ENCODE data around the gene CCDC34. TPM values are rescaled to one million over a fixed set of nuclear protein-coding genes. Genes with fewer than 3 reads are reported as not detected.

The CCDC34 gene
- total RNA-seq, 6 donors from 2014 or later: 1.00 to 6.4 (median 1.6) TPM; not detected in 1

DNA sequence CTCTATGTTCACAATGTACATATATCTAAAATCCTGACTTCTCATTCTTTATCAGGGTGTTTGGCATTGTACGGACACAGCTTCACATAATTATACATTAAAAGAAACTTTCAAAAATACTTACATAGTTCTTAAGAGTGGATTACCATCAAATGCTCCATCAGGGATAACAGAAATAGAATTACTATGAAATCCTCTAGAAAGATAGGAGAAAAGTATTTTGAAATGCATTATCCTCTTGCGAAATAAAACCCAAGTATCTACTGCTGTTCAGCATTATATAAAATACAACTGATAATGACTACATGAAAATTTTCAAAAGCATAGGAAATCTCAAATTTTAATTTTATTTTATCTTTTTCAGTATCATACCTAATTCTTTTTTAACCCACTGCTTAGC, 17.8 kb upstream of the CCDC34 start:
- WGBS, 2 donors: 97 to 98% methylated on average over 2 of the region's 2 CpGs
- Histone ChIP-seq H3K4me1 (no peaks in the 10 kb centered on the region), H3K36me3 (peaks cover 0 to 4% (median 0%) of the 10 kb centered on the region in 4 donors), H3K27me3 (no peaks in the 10 kb centered on the region), H3K4me3 (no peak overlapping the region), H3K27ac (no peak overlapping the region), H3K9me3 (no peaks in the 10 kb centered on the region)
- no peak for ATAC-seq (ENCODE audit: low FRiP score in 2 of 2)
- no peak for DNase-seq
- TF ChIP-seq CTCF (IDR thresholded peaks at IDR 0.05) (no peak), POLR2AphosphoS5 (IDR thresholded peaks at IDR 0.05) (no peak), EP300 (IDR thresholded peaks at IDR 0.05) (no peak), POLR2A (IDR thresholded peaks at IDR 0.05) (no peak)

DNA sequence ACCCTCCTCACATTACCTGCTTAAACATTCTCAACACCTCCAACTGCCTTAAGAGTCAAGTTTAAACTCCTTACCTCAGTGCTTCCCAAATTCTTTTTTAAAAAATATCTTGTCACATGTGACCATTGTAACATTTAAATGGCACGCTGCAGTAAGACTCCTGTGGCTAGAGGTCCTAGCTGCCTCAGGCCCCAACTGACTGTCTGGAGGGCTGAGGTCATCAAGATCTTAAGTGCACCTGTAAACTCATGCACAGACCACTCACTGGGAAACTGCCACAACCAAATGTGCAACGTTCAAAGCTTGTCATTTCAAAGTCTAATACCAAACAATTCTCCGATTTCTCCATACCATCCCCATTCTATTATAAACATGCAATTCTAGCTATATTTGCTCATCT, 16.4 kb upstream of the CCDC34 start:
- Histone ChIP-seq H3K36me3 (peaks cover 0 to 4% (median 0%) of the 10 kb centered on the region in 4 donors), H3K9me3 (no peaks in the 10 kb centered on the region), H3K4me1 (no peaks in the 10 kb centered on the region), H3K27me3 (no peaks in the 10 kb centered on the region), H3K27ac (no peak overlapping the region), H3K4me3 (no peak overlapping the region)
- no peak for ATAC-seq (ENCODE audit: low FRiP score in 2 of 2)
- WGBS, 2 donors: 75 to 83% methylated on average over 3 of the region's 3 CpGs
- no peak for DNase-seq
- TF ChIP-seq EP300 (IDR thresholded peaks at IDR 0.05): no peak
- no peak for TF ChIP-seq CTCF (IDR thresholded peaks at IDR 0.05)
- TF ChIP-seq POLR2AphosphoS5 (IDR thresholded peaks at IDR 0.05): no peak
- TF ChIP-seq POLR2A (IDR thresholded peaks at IDR 0.05): no peak

- Histone ChIP-seq H3K4me3 (no peak overlapping the region), H3K4me1 (no peaks in the 10 kb centered on the region), H3K9me3 (no peaks in the 10 kb centered on the region), H3K27ac (no peak overlapping the region), H3K27me3 (no peaks in the 10 kb centered on the region), H3K36me3 (no peaks in the 10 kb centered on the region)
- ATAC-seq (ENCODE audit: low FRiP score in 2 of 2): no peak
- no peak for DNase-seq
- TF ChIP-seq POLR2AphosphoS5 (IDR thresholded peaks at IDR 0.05): no peak
- no peak for TF ChIP-seq EP300 (IDR thresholded peaks at IDR 0.05)
- no peak for TF ChIP-seq POLR2A (IDR thresholded peaks at IDR 0.05)
- WGBS, 2 donors: 85 to 86% methylated on average over 2 of the region's 2 CpGs
Observed at GRCh38 chr11:27375370-27375769, 12.4 kb upstream of the CCDC34 start.

- Histone ChIP-seq H3K4me1 (no peaks in the 10 kb centered on the region), H3K27ac (no peak overlapping the region), H3K4me3 (no peak overlapping the region), H3K9me3 (no peaks in the 10 kb centered on the region), H3K36me3 (no peaks in the 10 kb centered on the region), H3K27me3 (no peaks in the 10 kb centered on the region)
- WGBS, 2 donors: 78 to 79% methylated on average over 6 of the region's 6 CpGs
- TF ChIP-seq CTCF (IDR thresholded peaks at IDR 0.05) (no peak), POLR2AphosphoS5 (IDR thresholded peaks at IDR 0.05) (no peak), EP300 (IDR thresholded peaks at IDR 0.05) (no peak), POLR2A (IDR thresholded peaks at IDR 0.05) (no peak)
- DNase-seq: no peak
- ATAC-seq (ENCODE audit: low FRiP score in 2 of 2): no peak
Observed at GRCh38 chr11:27373856-27374602, 11.0 kb upstream of the CCDC34 start.

- H3K27ac ChIP-seq: no peak overlapping the region
- ATAC-seq (ENCODE audit: low FRiP score in 2 of 2): no peak
- no peak for DNase-seq
- H3K36me3 ChIP-seq: peaks cover 0 to under 1% (median 0%) of the 10 kb centered on the region in 4 donors
- H3K4me3 ChIP-seq: no peak overlapping the region
- TF ChIP-seq EP300 (IDR thresholded peaks at IDR 0.05) (no peak), POLR2A (IDR thresholded peaks at IDR 0.05) (no peak)
- H3K27me3 ChIP-seq: no peaks in the 10 kb centered on the region
- WGBS, 2 donors: 86 to 94% methylated on average over 3 of the region's 3 CpGs
- H3K4me1 ChIP-seq: no peaks in the 10 kb centered on the region
- no peaks in the 10 kb centered on the region for H3K9me3 ChIP-seq
Observed at GRCh38 chr11:27373392-27373791, 10.4 kb upstream of the CCDC34 start.

DNA sequence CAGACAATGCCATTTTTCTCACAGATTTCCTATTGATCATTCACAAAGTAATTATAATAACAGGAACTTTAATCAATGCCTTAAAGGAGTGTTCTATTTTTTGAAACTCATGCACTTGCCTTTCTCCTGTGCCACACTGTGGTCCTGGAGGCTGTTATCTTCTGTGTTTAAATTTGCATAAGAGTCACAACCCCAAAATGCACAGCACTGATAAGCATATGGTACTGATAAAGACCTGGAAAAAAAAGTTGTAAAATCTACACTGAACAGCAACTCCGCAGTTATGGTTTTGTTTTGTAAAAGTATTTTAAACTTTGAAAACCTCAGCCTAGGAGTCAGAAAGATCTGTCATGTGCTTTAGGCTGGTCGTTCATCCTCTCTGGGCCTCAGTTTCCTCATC, 9.1 kb upstream of the CCDC34 start:
- Histone ChIP-seq H3K9me3 (no peaks in the 10 kb centered on the region), H3K36me3 (peaks cover 0 to 7% (median 0%) of the 10 kb centered on the region in 4 donors), H3K4me3 (no peak overlapping the region), H3K4me1 (no peaks in the 10 kb centered on the region), H3K27ac (no peak overlapping the region), H3K27me3 (no peaks in the 10 kb centered on the region)
- TF ChIP-seq POLR2A (IDR thresholded peaks at IDR 0.05) (no peak), CTCF (IDR thresholded peaks at IDR 0.05) (no peak), POLR2AphosphoS5 (IDR thresholded peaks at IDR 0.05) (no peak), EP300 (IDR thresholded peaks at IDR 0.05) (no peak)
- DNase-seq (no peak), ATAC-seq (ENCODE audit: low FRiP score in 2 of 2) (no peak)
- WGBS, 2 donors: 85 to 92% methylated on average over 2 of the region's 2 CpGs

All from upper lobe of left lung (tissue), 6 donors.